IPS DF 6.9 (cell line): Measurements from ENCODE around the gene OR7C1.
A peak's percentile ranks its signal among the peaks of the same experiment; 100 is the strongest.
"Not testable (repeated sequence)": the region's sequence is repeated elsewhere in the genome, so short reads cannot be mapped to it uniquely, and the experiment has no call there.

Source experiments
- DNase-seq: peaks from one replicate; pipeline ENCODE4 v3.0.0-alpha.2; 2013; ENCODE audit warnings: low read depth, low spot score
- H3K27ac ChIP-seq: one replicate; pipeline ENCODE4 v1.5.1; 2013; ENCODE audit warnings: low read length, control low read depth
- H3K27me3 ChIP-seq: 2 replicates; pipeline ENCODE4 v1.6.1; 2013; ENCODE audit warnings: mild to moderate bottlenecking, low read length; ENCODE audit not compliant: control insufficient read depth, insufficient read depth
- H3K36me3 ChIP-seq: 2 replicates; pipeline ENCODE4 v1.6.1; 2013; ENCODE audit warnings: low read length; ENCODE audit not compliant: control insufficient read depth, insufficient read depth
- H3K4me1 ChIP-seq: 2 replicates; pipeline ENCODE4 v1.6.1; 2013; ENCODE audit warnings: low read length; ENCODE audit not compliant: control insufficient read depth, insufficient read depth
- H3K4me3 ChIP-seq: 2 replicates; pipeline ENCODE4 v1.5.1; 2013; ENCODE audit warnings: mild to moderate bottlenecking, low read length
- H3K9me3 ChIP-seq: 2 replicates; pipeline ENCODE4 v1.6.1; 2013; ENCODE audit warnings: low read length, inconsistent platforms; ENCODE audit not compliant: control insufficient read depth, insufficient read depth
- WGBS: extraction: QIAGEN DNeasy Blood & Tissue Kit; methylation state at CpG from one replicate; pipeline ENCODE4 v1.1.7; 2013; ENCODE audit warnings: mixed read lengths, missing lambda C conversion rate; ENCODE audit not compliant: insufficient read length, insufficient coverage; 5-methylcytosine and 5-hydroxymethylcytosine counted together

Gene OR7C1

GRCh38 chr19:14818588-14818987 is 16.4 kb downstream of the OR7C1 start:
- H3K36me3 ChIP-seq, result no peaks in the 10 kb centered on the region
- no peak for DNase-seq
- H3K4me1 ChIP-seq, result no peaks in the 10 kb centered on the region
- no peak overlapping the region for H3K4me3 ChIP-seq
- no peak overlapping the region for H3K27ac ChIP-seq
- whole genome bisulfite sequencing, result 100% methylated on average over 1 of the region's 8 CpGs
- H3K9me3 ChIP-seq, result no peaks in the 10 kb centered on the region
- H3K27me3 ChIP-seq, result no peaks in the 10 kb centered on the region

GRCh38 chr19:14817052-14817451 is 17.9 kb downstream of the OR7C1 start:
- H3K36me3 ChIP-seq, result no peaks in the 10 kb centered on the region
- H3K27me3 ChIP-seq, result no peaks in the 10 kb centered on the region
- H3K27ac ChIP-seq, result no peak overlapping the region
- no CpG with 5 or more reads among the region's 3 CpGs for WGBS
- DNase-seq, result no peak
- no peak overlapping the region for H3K4me3 ChIP-seq
- no peaks in the 10 kb centered on the region for H3K4me1 ChIP-seq
- H3K9me3 ChIP-seq, result no peaks in the 10 kb centered on the region

- Histone ChIP-seq H3K27ac (no peak overlapping the region), H3K9me3 (no peaks in the 10 kb centered on the region), H3K27me3 (no peaks in the 10 kb centered on the region), H3K36me3 (no peaks in the 10 kb centered on the region), H3K4me1 (no peaks in the 10 kb centered on the region), H3K4me3 (no peak overlapping the region)
- whole genome bisulfite sequencing, result no CpG with 5 or more reads among the region's 2 CpGs
- no peak for DNase-seq
These were observed 19.9 kb downstream of the OR7C1 start for GRCh38 chr19:14814982-14815652.

GRCh38 chr19:14809272-14810057 is 25.5 kb downstream of the OR7C1 start:
- H3K36me3 ChIP-seq, result no peaks in the 10 kb centered on the region
- WGBS, result no CpG with 5 or more reads among the region's 9 CpGs
- no peaks in the 10 kb centered on the region for H3K27me3 ChIP-seq
- DNase-seq, result no peak
- no peak overlapping the region for H3K4me3 ChIP-seq
- no peaks in the 10 kb centered on the region for H3K4me1 ChIP-seq
- no peaks in the 10 kb centered on the region for H3K9me3 ChIP-seq
- no peak overlapping the region for H3K27ac ChIP-seq

- DNase-seq, result no peak
- H3K9me3 ChIP-seq, result no peaks in the 10 kb centered on the region
- no peaks in the 10 kb centered on the region for H3K4me1 ChIP-seq
- H3K27ac ChIP-seq, result no peak overlapping the region
- H3K36me3 ChIP-seq, result no peaks in the 10 kb centered on the region
- H3K27me3 ChIP-seq, result no peaks in the 10 kb centered on the region
- H3K4me3 ChIP-seq, result no peak overlapping the region
- WGBS, result no CpG with 5 or more reads among the region's 3 CpGs
These were observed 30.2 kb downstream of the OR7C1 start for GRCh38 chr19:14804765-14805164.

- WGBS, result no CpG with 5 or more reads among the region's 5 CpGs
- no peak for DNase-seq
- Histone ChIP-seq H3K4me1 (no peaks in the 10 kb centered on the region), H3K27me3 (no peaks in the 10 kb centered on the region), H3K4me3 (no peak overlapping the region), H3K36me3 (no peaks in the 10 kb centered on the region), H3K27ac (no peak overlapping the region), H3K9me3 (no peaks in the 10 kb centered on the region)
These were observed 36.2 kb downstream of the OR7C1 start for GRCh38 chr19:14798760-14799159.

GRCh38 chr19:14796021-14796420 is 39.0 kb downstream of the OR7C1 start:
- no peak overlapping the region for H3K27ac ChIP-seq
- no peaks in the 10 kb centered on the region for H3K9me3 ChIP-seq
- no peak for DNase-seq
- no peaks in the 10 kb centered on the region for H3K4me1 ChIP-seq
- H3K27me3 ChIP-seq, result no peaks in the 10 kb centered on the region
- WGBS, result no CpG with 5 or more reads among the region's 11 CpGs
- H3K36me3 ChIP-seq, result no peaks in the 10 kb centered on the region
- H3K4me3 ChIP-seq, result no peak overlapping the region

GRCh38 chr19:14795078-14795721 is 39.8 kb downstream of the OR7C1 start:
- no peaks in the 10 kb centered on the region for H3K4me1 ChIP-seq
- no CpG with 5 or more reads among the region's 5 CpGs for WGBS
- no peaks in the 10 kb centered on the region for H3K9me3 ChIP-seq
- no peak overlapping the region for H3K4me3 ChIP-seq
- DNase-seq, result no peak
- H3K36me3 ChIP-seq, result no peaks in the 10 kb centered on the region
- H3K27me3 ChIP-seq, result no peaks in the 10 kb centered on the region
- no peak overlapping the region for H3K27ac ChIP-seq

GRCh38 chr19:14792250-14792649 is 42.7 kb downstream of the OR7C1 start:
- H3K9me3 ChIP-seq, H3K27ac ChIP-seq, DNase-seq, H3K4me3 ChIP-seq, H3K4me1 ChIP-seq, H3K36me3 ChIP-seq, H3K27me3 ChIP-seq: not testable (repeated sequence)
- WGBS, result no CpG with 5 or more reads among the region's 6 CpGs

- DNase-seq, result peak; percentile 58
- Histone ChIP-seq H3K36me3 (no peaks in the 10 kb centered on the region), H3K27me3 (no peaks in the 10 kb centered on the region), H3K9me3 (no peaks in the 10 kb centered on the region), H3K4me3 (no peak overlapping the region), H3K4me1 (0 out of 2 replicates have a peak, but pooled peaks cover 1% of the 10 kb centered on the region), H3K27ac (no peak overlapping the region)
- no CpG with 5 or more reads among the region's 18 CpGs for WGBS
These were observed 48.5 kb downstream of the OR7C1 start for GRCh38 chr19:14786421-14786851.
